PC-3 (cell line): Measurements from ENCODE around the gene GAMT. TPM values are rescaled to one million over a fixed set of nuclear protein-coding genes. Genes with fewer than 3 reads are reported as not detected.

Experiments
- ATAC-seq: fragments of 200-7000 bp; cut with Tn5 transposase; 2 replicates; pipeline ENCODE4 v1.9.1; 2020; ENCODE audit warnings: mild to moderate bottlenecking, moderate library complexity
- BruUV-seq: library from RNA; stranded (reverse); fragments of 400-500 nt; replicated peaks from 2 replicates; lab custom pipeline; 2021; lab: Mats Ljungman, UMichigan
- CTCF ChIA-PET: fragments of 300-600 bp; sonication (Branson Sonifier 250); formaldehyde crosslinking; loops from one replicate; lab custom pipeline; 2022; ENCODE audit warnings: antibody characterized with exemption; lab: Charles Lee
- POLR2A ChIA-PET: fragments of 300-600 bp; sonication (Branson Sonifier 250); formaldehyde crosslinking; loops from one replicate; lab custom pipeline; 2022; ENCODE audit warnings: antibody characterized with exemption; ENCODE audit not compliant: unreplicated experiment; lab: Charles Lee
- DNase-seq: peaks from one replicate; pipeline ENCODE4 v3.0.0-alpha.2; 2015
- H2AFZ ChIP-seq: fragments of 300-600 bp; sonication (generic); 2 replicates; pipeline ENCODE4 v1.6.0; 2016; ENCODE audit warnings: antibody characterized with exemption, low read length
- H3F3A ChIP-seq: fragments of 300-600 bp; sonication (generic); one replicate; pipeline ENCODE4 v1.6.0; 2017; ENCODE audit warnings: antibody characterized with exemption, low read length, control low read depth, mild to moderate bottlenecking; ENCODE audit not compliant: unreplicated experiment
- H3K27ac ChIP-seq: fragments of 300-600 bp; sonication (generic); 2 replicates; pipeline ENCODE4 v1.5.1; 2016; ENCODE audit warnings: mild to moderate bottlenecking, low read length
- H3K27me3 ChIP-seq: fragments of 300-600 bp; sonication (generic); 2 replicates; pipeline ENCODE4 v1.6.1; 2016; ENCODE audit warnings: low read length, mixed read lengths
- H3K36me3 ChIP-seq: fragments of 300-600 bp; sonication (generic); 2 replicates; pipeline ENCODE4 v1.6.1; 2016; ENCODE audit warnings: low read depth, mixed run types, low read length, mixed read lengths
- H3K4me1 ChIP-seq: fragments of 300-600 bp; sonication (generic); 2 replicates; pipeline ENCODE4 v1.5.1; 2016; ENCODE audit warnings: low read length; ENCODE audit not compliant: insufficient read depth
- H3K4me2 ChIP-seq: fragments of 300-600 bp; sonication (generic); 2 replicates; pipeline ENCODE4 v1.6.0; 2016; ENCODE audit warnings: low read length
- H3K4me3 ChIP-seq: fragments of 300-600 bp; sonication (generic); 2 replicates; pipeline ENCODE4 v1.5.1; 2016; ENCODE audit warnings: mild to moderate bottlenecking, low read length, mixed read lengths
- H3K79me2 ChIP-seq: fragments of 300-600 bp; sonication (generic); 2 replicates; pipeline ENCODE4 v1.6.1; 2017; ENCODE audit warnings: low read length, mixed read lengths
- H3K9ac ChIP-seq: fragments of 300-600 bp; sonication (generic); 2 replicates; pipeline ENCODE4 v1.6.0; 2016; ENCODE audit warnings: mild to moderate bottlenecking, low read length
- H3K9me2 ChIP-seq: fragments of 300-600 bp; sonication (generic); replicated peaks from 2 replicates; pipeline ENCODE4 v1.6.1; 2016; ENCODE audit warnings: mixed run types, low read length, mixed read lengths
- H3K9me3 ChIP-seq: fragments of 300-600 bp; sonication (generic); 2 replicates; pipeline ENCODE4 v1.6.1; 2016; ENCODE audit warnings: low read length, mixed read lengths
- H4K20me1 ChIP-seq: fragments of 300-600 bp; sonication (generic); 2 replicates; pipeline ENCODE4 v1.6.1; 2016; ENCODE audit warnings: low read length, mixed read lengths
- CTCF ChIP-seq: fragments of 300-600 bp; sonication (generic); conservative IDR thresholded peaks from 2 replicates; pipeline ENCODE4 v1.5.1; 2017; ENCODE audit warnings: antibody characterized with exemption, low read depth, mild to moderate bottlenecking, low read length
- EZH2 ChIP-seq: fragments of 300-600 bp; sonication (generic); IDR thresholded peaks from one replicate; pipeline ENCODE4 v1.6.1; 2017; ENCODE audit warnings: antibody characterized with exemption, mild to moderate bottlenecking, low read length; ENCODE audit not compliant: unreplicated experiment
- EZH2phosphoT487 ChIP-seq: fragments of 300-600 bp; sonication (generic); IDR thresholded peaks from 2 replicates; pipeline ENCODE4 v1.6.1; 2018; ENCODE audit warnings: mild to moderate bottlenecking, antibody characterized with exemption, low read length, borderline replicate concordance
- intact Hi-C: fragments of 100-400 bp; cut with micrococcal nuclease; formaldehyde crosslinking; loops from 2 replicates; pipeline ENCODE4 v1.9.0; 2023
- total RNA-seq: library from RNA; depleted of rRNA; stranded (reverse); fragments of >200 nt; gene quantifications from 2 replicates; pipeline ENCODE4 v1.2.3, GENCODE V29; 2014

The GAMT gene
- total RNA-seq, 1 experiment from 2014 or later: 75.6 TPM

GRCh38 chr19:1434040-1434366 lies 32.7 kb upstream of the GAMT start:
- Histone ChIP-seq H3K79me2 (peaks cover 9% of the 10 kb centered on the region), H3K27ac (no peak overlapping the region), H2AFZ (no peak overlapping the region), H3F3A (no peaks in the 10 kb centered on the region), H3K4me1 (no peaks in the 10 kb centered on the region), H4K20me1 (peaks cover under 1% of the 10 kb centered on the region), H3K4me3 (no peak overlapping the region), H3K4me2 (no peak overlapping the region), H3K9ac (no peak overlapping the region), H3K27me3 (no peaks in the 10 kb centered on the region), H3K9me3 (no peaks in the 10 kb centered on the region), H3K9me2 (no peaks in the 10 kb centered on the region), H3K36me3 (no peaks in the 10 kb centered on the region; the same call in 1 of the 2 replicates)
- ChIA-PET CTCF (no interaction called here), POLR2A (no interaction called here)
- DNase-seq (no peak), ATAC-seq (no peak)
- no TSS peak for BruUV-seq
- TF ChIP-seq EZH2: no peak
- no peak for TF ChIP-seq EZH2phosphoT487
- no peak for TF ChIP-seq CTCF
- intact Hi-C loops: no loop called here

- no peak for DNase-seq
- H3F3A ChIP-seq: no peaks in the 10 kb centered on the region
- H3K9me2 ChIP-seq: no peaks in the 10 kb centered on the region
- no peak for TF ChIP-seq CTCF
- TF ChIP-seq EZH2: no peak
- no peak for TF ChIP-seq EZH2phosphoT487
- no peak overlapping the region for H3K4me2 ChIP-seq
- CTCF ChIA-PET: interaction anchor here (0.6 kb wide), 1 partner anchor 11 kb away, joined by 3 read pairs; no protein-coding TSS in a partner anchor
- POLR2A ChIA-PET: no interaction called here
- H3K79me2 ChIP-seq: peaks cover 3% of the 10 kb centered on the region
- H2AFZ ChIP-seq: no peak overlapping the region
- no peak overlapping the region for H3K27ac ChIP-seq
- H4K20me1 ChIP-seq: no peaks in the 10 kb centered on the region
- H3K4me3 ChIP-seq: no peak overlapping the region
- no TSS peak for BruUV-seq
- intact Hi-C loops: no loop called here
- ATAC-seq: no peak
- no peaks in the 10 kb centered on the region; the same call in 1 of the 2 replicates for H3K36me3 ChIP-seq
- H3K9ac ChIP-seq: no peak overlapping the region
- no peaks in the 10 kb centered on the region for H3K9me3 ChIP-seq
- H3K4me1 ChIP-seq: no peaks in the 10 kb centered on the region
- H3K27me3 ChIP-seq: no peaks in the 10 kb centered on the region
Measured at GRCh38 chr19:1433119-1434039, 32.0 kb upstream of the GAMT start.

- DNase-seq: no peak
- no TSS peak for BruUV-seq
Measured at GRCh38 chr19:1432507-1432887, 31.2 kb upstream of the GAMT start.

More at GRCh38 chr19:1432507-1432887, 31.2 kb upstream of the GAMT start:
- intact Hi-C loops: no loop called here
- Histone ChIP-seq H3K9ac (no peak overlapping the region), H3K36me3 (no peaks in the 10 kb centered on the region; the same call in 1 of the 2 replicates), H2AFZ (no peak overlapping the region), H3K27me3 (no peaks in the 10 kb centered on the region), H3K4me2 (no peak overlapping the region), H4K20me1 (no peaks in the 10 kb centered on the region), H3K79me2 (no peaks in the 10 kb centered on the region), H3K9me3 (no peaks in the 10 kb centered on the region), H3K27ac (no peak overlapping the region), H3K9me2 (no peaks in the 10 kb centered on the region), H3K4me3 (no peak overlapping the region), H3F3A (no peaks in the 10 kb centered on the region), H3K4me1 (no peaks in the 10 kb centered on the region)
- ChIA-PET CTCF (interaction anchor here (0.6 kb wide), 1 partner anchor 12 kb away, joined by 3 read pairs; no protein-coding TSS in a partner anchor), POLR2A (no interaction called here)
- TF ChIP-seq EZH2phosphoT487: no peak
- TF ChIP-seq CTCF: no peak
- TF ChIP-seq EZH2: no peak
- no peak for ATAC-seq
